A673 (cell line): ENCODE measurements around the gene ZNF844.

Source experiments
- EZH2 ChIP-seq: fragments of 200-600 bp; sonication (generic); IDR thresholded peaks from 2 replicates; pipeline ENCODE4 v1.6.1; 2017; ENCODE audit warnings: borderline replicate concordance, low read depth, mild to moderate bottlenecking, mixed read lengths, antibody characterized with exemption, low read length; ENCODE audit not compliant: poor library complexity, severe bottlenecking
- TF ChIP-seq, protein P1 (sequence below): fragments of 300-800, 200-600 bp; sonication (generic); conservative IDR thresholded peaks from 2 replicates; pipeline ENCODE4 v1.5.1; 2017; ENCODE audit warnings: low read depth, mild to moderate bottlenecking, antibody characterized with exemption, low read length, moderate library complexity, mixed read lengths

DNA sequence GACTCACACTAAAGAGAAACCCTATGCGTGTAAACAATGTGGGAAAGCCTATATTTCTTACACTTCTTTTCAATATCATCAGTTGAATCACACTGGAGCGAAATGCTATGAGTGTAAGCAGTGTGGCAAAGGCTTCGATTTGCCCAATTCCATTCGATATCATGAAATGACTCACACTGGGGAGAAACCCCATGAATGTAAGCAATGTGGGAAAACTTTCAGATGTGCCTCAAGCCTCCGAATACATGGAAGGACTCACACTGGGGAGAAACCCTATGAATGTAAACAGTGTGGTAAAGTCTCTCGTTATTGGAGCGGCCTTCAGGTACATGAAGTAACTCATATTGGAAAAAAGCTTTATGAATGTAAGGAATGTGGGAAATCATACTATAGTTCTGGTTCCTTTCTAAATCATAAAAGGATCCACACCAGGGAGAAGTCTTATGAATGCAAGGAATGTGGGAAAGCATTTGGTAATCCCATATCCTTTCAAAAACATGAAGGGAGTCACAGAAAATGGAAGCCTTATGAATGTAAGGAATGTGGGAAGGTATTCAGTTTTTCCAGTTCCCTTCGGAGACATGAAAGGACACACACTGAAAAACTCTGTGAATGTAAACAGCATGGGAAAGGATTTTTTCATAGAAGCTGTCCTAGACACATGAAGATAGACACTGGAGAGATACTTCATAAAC is 47.6 kb downstream of the ZNF844 start:
- TF ChIP-seq, protein P1, sequence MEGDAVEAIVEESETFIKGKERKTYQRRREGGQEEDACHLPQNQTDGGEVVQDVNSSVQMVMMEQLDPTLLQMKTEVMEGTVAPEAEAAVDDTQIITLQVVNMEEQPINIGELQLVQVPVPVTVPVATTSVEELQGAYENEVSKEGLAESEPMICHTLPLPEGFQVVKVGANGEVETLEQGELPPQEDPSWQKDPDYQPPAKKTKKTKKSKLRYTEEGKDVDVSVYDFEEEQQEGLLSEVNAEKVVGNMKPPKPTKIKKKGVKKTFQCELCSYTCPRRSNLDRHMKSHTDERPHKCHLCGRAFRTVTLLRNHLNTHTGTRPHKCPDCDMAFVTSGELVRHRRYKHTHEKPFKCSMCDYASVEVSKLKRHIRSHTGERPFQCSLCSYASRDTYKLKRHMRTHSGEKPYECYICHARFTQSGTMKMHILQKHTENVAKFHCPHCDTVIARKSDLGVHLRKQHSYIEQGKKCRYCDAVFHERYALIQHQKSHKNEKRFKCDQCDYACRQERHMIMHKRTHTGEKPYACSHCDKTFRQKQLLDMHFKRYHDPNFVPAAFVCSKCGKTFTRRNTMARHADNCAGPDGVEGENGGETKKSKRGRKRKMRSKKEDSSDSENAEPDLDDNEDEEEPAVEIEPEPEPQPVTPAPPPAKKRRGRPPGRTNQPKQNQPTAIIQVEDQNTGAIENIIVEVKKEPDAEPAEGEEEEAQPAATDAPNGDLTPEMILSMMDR: no peak
- no peak for TF ChIP-seq EZH2
